Osteoblast (primary cell): ENCODE results near the gene RAB10. TPM values are rescaled to one million over a fixed set of nuclear protein-coding genes. Genes with fewer than 3 reads are reported as not detected.

Experiments used
- DNase-seq: peaks from one replicate; pipeline ENCODE4 v3.0.0; 2011; ENCODE audit warnings: low spot score, mixed read lengths; ENCODE audit not compliant: insufficient read length; ENCODE audit errors: missing footprints
- H2AFZ ChIP-seq: 2 replicates; pipeline ENCODE4 v1.6.0; 2011; ENCODE audit warnings: mild to moderate bottlenecking, low read length
- H3K27ac ChIP-seq: 2 replicates; pipeline ENCODE4 v1.5.1; 2011; ENCODE audit warnings: mild to moderate bottlenecking, low read depth, low read length, moderate library complexity
- H3K27me3 ChIP-seq: 2 replicates; pipeline ENCODE4 v1.6.0; 2012; ENCODE audit warnings: mild to moderate bottlenecking, control low read depth, inconsistent platforms, low read length, moderate library complexity; ENCODE audit not compliant: insufficient read depth
- H3K36me3 ChIP-seq: 2 replicates; pipeline ENCODE4 v1.5.1; 2011; ENCODE audit warnings: mild to moderate bottlenecking, low read length, control low read depth, moderate library complexity; ENCODE audit not compliant: insufficient read depth
- H3K4me1 ChIP-seq: 2 replicates; pipeline ENCODE4 v1.5.1; 2011; ENCODE audit warnings: mild to moderate bottlenecking, low read length, control low read depth, moderate library complexity; ENCODE audit not compliant: insufficient read depth
- H3K4me2 ChIP-seq: 2 replicates; pipeline ENCODE4 v1.6.0; 2011; ENCODE audit warnings: mild to moderate bottlenecking, low read length; ENCODE audit not compliant: insufficient read depth
- H3K4me3 ChIP-seq: fragments of 200-600 bp; sonication (generic); 3 replicates; pipeline ENCODE4 v1.5.1; 2012; ENCODE audit warnings: mild to moderate bottlenecking, low read length, inconsistent platforms; ENCODE audit not compliant: insufficient read depth
- H3K79me2 ChIP-seq: 2 replicates; pipeline ENCODE4 v1.6.0; 2012; ENCODE audit warnings: mild to moderate bottlenecking, low read length, control low read depth, inconsistent platforms; ENCODE audit not compliant: insufficient read depth
- H3K9me3 ChIP-seq: 2 replicates; pipeline ENCODE4 v1.5.1; 2011; ENCODE audit warnings: low read depth, low read length, control low read depth
- H4K20me1 ChIP-seq: 2 replicates; pipeline ENCODE4 v1.6.0; 2012; ENCODE audit warnings: mild to moderate bottlenecking, low read length, control low read depth; ENCODE audit not compliant: insufficient read depth
- CTCF ChIP-seq: IDR thresholded peaks from 2 replicates; pipeline ENCODE4 v1.5.1; 2011; ENCODE audit warnings: mild to moderate bottlenecking, low read depth, low read length, moderate library complexity; ENCODE audit errors: extremely low read depth
- total RNA-seq: library from RNA; depleted of rRNA; stranded (reverse); fragments of >200 nt; gene quantifications from 2 replicates; pipeline ENCODE4 v1.2.3, GENCODE V29; 2012

The RAB10 gene
- total RNA-seq, 1 donor = 151 TPM

- H3K4me3 ChIP-seq = no peak overlapping the region
- H3K4me2 ChIP-seq = no peak overlapping the region
- H2AFZ ChIP-seq = no peak overlapping the region
- peaks cover 37% of the 10 kb centered on the region for H4K20me1 ChIP-seq
- peaks cover 11% of the 10 kb centered on the region for H3K4me1 ChIP-seq
- H3K79me2 ChIP-seq = peaks cover 94% of the 10 kb centered on the region
- H3K9me3 ChIP-seq = no peaks in the 10 kb centered on the region
- no peaks in the 10 kb centered on the region for H3K27me3 ChIP-seq
- DNase-seq = no peak
- no peak overlapping the region for H3K27ac ChIP-seq
- H3K36me3 ChIP-seq = no peaks in the 10 kb centered on the region
- TF ChIP-seq CTCF = no peak
Measured at GRCh38 chr2:26075173-26075572, 41.3 kb downstream of the RAB10 start.

GRCh38 chr2:26076001-26076587 is 42.2 kb downstream of the RAB10 start:
- no peak overlapping the region for H3K4me3 ChIP-seq
- H3K79me2 ChIP-seq = peaks cover 94% of the 10 kb centered on the region
- H3K36me3 ChIP-seq = no peaks in the 10 kb centered on the region
- no peak overlapping the region for H2AFZ ChIP-seq
- no peak for TF ChIP-seq CTCF
- no peak overlapping the region for H3K4me2 ChIP-seq
- H3K4me1 ChIP-seq = peaks cover 19% of the 10 kb centered on the region
- DNase-seq = no peak
- H3K9me3 ChIP-seq = no peaks in the 10 kb centered on the region
- H3K27me3 ChIP-seq = no peaks in the 10 kb centered on the region
- peaks cover 42% of the 10 kb centered on the region for H4K20me1 ChIP-seq
- no peak overlapping the region for H3K27ac ChIP-seq

GRCh38 chr2:26077291-26077690 is 43.4 kb downstream of the RAB10 start:
- H4K20me1 ChIP-seq = peaks cover 42% of the 10 kb centered on the region
- no peak for TF ChIP-seq CTCF
- H3K4me1 ChIP-seq = peaks cover 19% of the 10 kb centered on the region
- H2AFZ ChIP-seq = no peak overlapping the region
- no peaks in the 10 kb centered on the region for H3K9me3 ChIP-seq
- no peak for DNase-seq
- H3K27me3 ChIP-seq = no peaks in the 10 kb centered on the region
- H3K4me3 ChIP-seq = no peak overlapping the region
- H3K36me3 ChIP-seq = no peaks in the 10 kb centered on the region
- H3K79me2 ChIP-seq = peaks cover 93% of the 10 kb centered on the region
- H3K4me2 ChIP-seq = no peak overlapping the region
- no peak overlapping the region for H3K27ac ChIP-seq

- Histone ChIP-seq H3K4me2 (no peak overlapping the region), H4K20me1 (peaks cover 32% of the 10 kb centered on the region), H3K4me1 (peaks cover 19% of the 10 kb centered on the region), H2AFZ (no peak overlapping the region), H3K27me3 (no peaks in the 10 kb centered on the region), H3K4me3 (no peak overlapping the region), H3K9me3 (no peaks in the 10 kb centered on the region), H3K79me2 (peaks cover 93% of the 10 kb centered on the region), H3K36me3 (no peaks in the 10 kb centered on the region), H3K27ac (no peak overlapping the region)
- DNase-seq = no peak
- TF ChIP-seq CTCF = no peak
Measured at GRCh38 chr2:26078939-26079338, 45.1 kb downstream of the RAB10 start.
